ENCODE measurements around the gene SCGB3A1. TPM values are rescaled to one million over a fixed set of nuclear protein-coding genes. Genes with fewer than 3 reads are reported as not detected.

Gene SCGB3A1
- polyA plus RNA-seq, 2 of the 4 experiments (the other 2 are of a cell fraction) = not detected

GRCh38 chr5:180558232-180558631 lies 33.1 kb downstream of the SCGB3A1 start:
- no peak for ATAC-seq
- Histone ChIP-seq H3K4me1 (peaks cover 36% of the 10 kb centered on the region), H3K9me3 (no peaks in the 10 kb centered on the region), H3K4me3 (no peak overlapping the region), H3K4me2 (no peak overlapping the region), H3K27ac (peak overlapping the region in 1 of 2 experiments; percentile 36; a peak in 1 of 6 replicates)
- TF ChIP-seq CTCF (IDR thresholded peaks at IDR 0.05) = no peak
- no peak for TF ChIP-seq ZNF302 (CRISPR knock-in tag; IDR thresholded peaks at IDR 0.05)
- no peak for TF ChIP-seq RNF2 (IDR thresholded peaks at IDR 0.05; ENCODE audit: borderline replicate concordance, low read depth)
- TF ChIP-seq GATA3 (IDR thresholded peaks at IDR 0.05; ENCODE audit: borderline replicate concordance) = no peak
- TF ChIP-seq CHD4 (IDR thresholded peaks at IDR 0.05; ENCODE audit: borderline replicate concordance) = no peak
- TF ChIP-seq CHD2 (IDR thresholded peaks at IDR 0.05; ENCODE audit: low read length, partially characterized antibody) = no peak
- TF ChIP-seq RARB (CRISPR knock-in tag; IDR thresholded peaks at IDR 0.05) = no peak
- no peak for TF ChIP-seq RAD21 (conservative IDR thresholded peaks at IDR 0.05 in 1 of 2, IDR thresholded peaks at IDR 0.05 in 1 of 2)
- TF ChIP-seq HOXB5 (CRISPR knock-in tag; IDR thresholded peaks at IDR 0.05) = no peak
- TF ChIP-seq CEBPB (IDR thresholded peaks at IDR 0.05) = no peak
- no peak for FAIRE-seq
- ChIA-PET CTCF (interaction anchor here (0.6 to 1.4 kb wide), 4 partner anchors 9 to 234 kb away, joined by 3 to 4 read pairs (median 3); no protein-coding TSS in a partner anchor), POLR2A (no interaction called here)
- WGBS (ENCODE audit: missing lambda C conversion rate) = 95% methylated on average over 11 of the region's 11 CpGs
- DNase-seq (ENCODE audit: low read depth in 1 of 2, low spot score in 1 of 2) = no peak

GRCh38 chr5:180557217-180557809 lies 34.0 kb downstream of the SCGB3A1 start:
- 84% methylated on average over 2 of the region's 2 CpGs for WGBS (ENCODE audit: missing lambda C conversion rate)
- H3K4me2 ChIP-seq = peak overlapping the region; percentile 19; the same call in 2 of the 3 replicates
- H3K9me3 ChIP-seq = no peaks in the 10 kb centered on the region
- TF ChIP-seq CBX8 (IDR thresholded peaks at IDR 0.05) = no peak
- no peak for TF ChIP-seq ATOH8 (CRISPR knock-in tag; IDR thresholded peaks at IDR 0.05; ENCODE audit: low read depth)
- no peak for TF ChIP-seq JUN (IDR thresholded peaks at IDR 0.05)
- no peak for TF ChIP-seq PBX3 (IDR thresholded peaks at IDR 0.05)
- no peak for TF ChIP-seq CHD4 (IDR thresholded peaks at IDR 0.05; ENCODE audit: borderline replicate concordance)
- TF ChIP-seq MAX (IDR thresholded peaks at IDR 0.05) = no peak
- TF ChIP-seq EHMT2 (IDR thresholded peaks at IDR 0.05; ENCODE audit: low read depth) = no peak
- no peak for TF ChIP-seq SREBF2 (IDR thresholded peaks at IDR 0.05)
- no peak for TF ChIP-seq JUNB (IDR thresholded peaks at IDR 0.05)
- TF ChIP-seq TP53 (CRISPR knock-in tag; IDR thresholded peaks at IDR 0.05) = no peak
- no peak for TF ChIP-seq CHD2 (IDR thresholded peaks at IDR 0.05; ENCODE audit: low read length, partially characterized antibody)
- no peak for TF ChIP-seq POLR2AphosphoS2 (conservative IDR thresholded peaks at IDR 0.05; ENCODE audit: low read length)
- no peak for TF ChIP-seq REST (IDR thresholded peaks at IDR 0.05)
- TF ChIP-seq TFCP2L1 (CRISPR knock-in tag; IDR thresholded peaks at IDR 0.05) = no peak
- no peak for TF ChIP-seq MAZ (IDR thresholded peaks at IDR 0.05; ENCODE audit: borderline replicate concordance, low read depth, low read length)
- TF ChIP-seq CTCF (IDR thresholded peaks at IDR 0.05) = no peak
- no peak for TF ChIP-seq KDM5A (IDR thresholded peaks at IDR 0.05)
- no peak for TF ChIP-seq HES2 (IDR thresholded peaks at IDR 0.05)
- ChIA-PET POLR2A (no interaction called here), CTCF (interaction anchor here (0.6 to 1.4 kb wide), 2 partner anchors 48 to 62 kb away, joined by 3 read pairs; no protein-coding TSS in a partner anchor)
- DNase-seq (ENCODE audit: low read depth in 1 of 2, low spot score in 1 of 2) = no peak
- peak overlapping the region in 1 of 2 experiments; percentile 73; a peak in 2 of 6 replicates for H3K27ac ChIP-seq
- no peak for ATAC-seq
- no peak for FAIRE-seq
- H3K4me1 ChIP-seq = peaks cover 37% of the 10 kb centered on the region
- no peak overlapping the region for H3K4me3 ChIP-seq
